ENCODE measurements around the gene GRIK2. TPM values are rescaled to one million over a fixed set of nuclear protein-coding genes. Genes with fewer than 3 reads are reported as not detected.

GRIK2 gene
- total and polyA plus RNA-seq, 12 donors: 0.09 to 10.6 (median 1.9) TPM

DNA sequence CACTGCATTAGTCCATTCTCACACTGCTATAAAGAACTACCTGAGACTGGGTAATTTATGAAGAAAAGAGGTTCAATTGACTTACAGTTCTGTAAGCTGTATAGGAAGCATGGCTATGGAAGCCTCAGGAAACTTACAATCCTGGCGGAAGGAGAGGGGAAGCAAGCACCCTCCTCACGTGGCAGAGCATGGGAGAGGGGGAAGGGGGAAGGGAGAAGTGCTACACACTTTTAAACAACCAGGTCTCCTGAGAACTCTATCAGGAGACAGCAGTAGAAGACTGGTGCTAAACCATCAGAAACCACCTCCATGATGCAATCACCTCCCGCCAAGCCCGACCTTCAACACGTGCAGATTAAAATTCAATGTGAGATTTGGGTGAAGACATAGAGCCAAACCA lies 494.0 kb downstream of the GRIK2 start:
- no peak for DNase-seq
- H3K27me3 ChIP-seq: no peaks in the 10 kb centered on the region
- H3K4me1 ChIP-seq (replicated peaks in 1 of 2): no peaks in the 10 kb centered on the region
- intact Hi-C loops (cut with DNase I): no loop called here
- TF ChIP-seq, protein P1, sequence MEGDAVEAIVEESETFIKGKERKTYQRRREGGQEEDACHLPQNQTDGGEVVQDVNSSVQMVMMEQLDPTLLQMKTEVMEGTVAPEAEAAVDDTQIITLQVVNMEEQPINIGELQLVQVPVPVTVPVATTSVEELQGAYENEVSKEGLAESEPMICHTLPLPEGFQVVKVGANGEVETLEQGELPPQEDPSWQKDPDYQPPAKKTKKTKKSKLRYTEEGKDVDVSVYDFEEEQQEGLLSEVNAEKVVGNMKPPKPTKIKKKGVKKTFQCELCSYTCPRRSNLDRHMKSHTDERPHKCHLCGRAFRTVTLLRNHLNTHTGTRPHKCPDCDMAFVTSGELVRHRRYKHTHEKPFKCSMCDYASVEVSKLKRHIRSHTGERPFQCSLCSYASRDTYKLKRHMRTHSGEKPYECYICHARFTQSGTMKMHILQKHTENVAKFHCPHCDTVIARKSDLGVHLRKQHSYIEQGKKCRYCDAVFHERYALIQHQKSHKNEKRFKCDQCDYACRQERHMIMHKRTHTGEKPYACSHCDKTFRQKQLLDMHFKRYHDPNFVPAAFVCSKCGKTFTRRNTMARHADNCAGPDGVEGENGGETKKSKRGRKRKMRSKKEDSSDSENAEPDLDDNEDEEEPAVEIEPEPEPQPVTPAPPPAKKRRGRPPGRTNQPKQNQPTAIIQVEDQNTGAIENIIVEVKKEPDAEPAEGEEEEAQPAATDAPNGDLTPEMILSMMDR (IDR thresholded peaks at IDR 0.05): no peak
- TF ChIP-seq POLR2A (IDR thresholded peaks at IDR 0.05): no peak
- no peaks in the 10 kb centered on the region for H3K9me3 ChIP-seq (replicated peaks in 1 of 3)
- no peak overlapping the region for H3K4me3 ChIP-seq
- 51 to 78% (median 60%) methylated on average over 5 of the region's 5 CpGs for WGBS, 4 donors
- no peak overlapping the region for H3K27ac ChIP-seq
- no peaks in the 10 kb centered on the region for H3K36me3 ChIP-seq (replicated peaks in 1 of 2)

DNA sequence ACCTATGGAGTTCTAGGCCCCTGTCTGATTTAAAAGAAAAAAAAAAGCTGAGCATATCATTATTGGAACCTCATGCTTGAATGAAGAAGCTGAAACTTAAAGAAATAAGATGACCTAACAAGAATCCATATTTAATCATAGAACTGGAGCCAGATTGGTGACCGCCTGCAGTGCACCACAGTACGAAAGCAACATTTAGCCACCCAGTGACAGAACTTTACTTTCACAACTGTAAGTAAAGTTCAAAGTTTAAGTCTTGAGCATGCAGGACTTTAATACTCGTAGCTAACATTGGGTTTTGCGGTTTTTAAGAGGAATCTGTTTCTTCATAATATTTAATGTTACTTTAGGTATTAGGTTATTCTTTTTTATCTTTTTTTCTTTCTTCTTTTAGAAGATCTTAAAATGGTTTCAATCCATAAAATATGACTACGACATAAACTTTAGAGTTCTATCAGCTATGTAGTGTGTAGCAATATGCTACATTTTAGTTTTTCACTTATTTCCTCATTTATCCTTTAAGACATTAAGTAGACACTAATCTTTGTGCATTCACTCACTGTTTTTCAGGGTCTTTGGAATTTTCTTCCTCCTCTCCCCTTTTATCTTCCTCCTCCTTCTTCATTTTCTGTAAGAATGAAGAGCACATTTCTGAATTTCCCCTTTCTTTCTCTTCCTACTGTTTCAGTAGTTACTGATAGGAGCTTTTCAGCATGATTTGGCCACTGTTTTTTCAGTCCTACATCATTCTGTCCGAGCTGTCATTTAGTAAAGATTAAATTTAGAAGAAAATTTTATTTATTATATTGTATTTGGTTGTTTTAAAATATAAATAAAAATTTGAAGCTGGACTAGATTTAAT lies 514.1 kb downstream of the GRIK2 start:
- no peak for DNase-seq
- no peaks in the 10 kb centered on the region for H3K4me1 ChIP-seq (replicated peaks in 1 of 2)
- intact Hi-C loops (cut with DNase I): no loop called here
- H3K27me3 ChIP-seq: no peaks in the 10 kb centered on the region
- no peaks in the 10 kb centered on the region for H3K36me3 ChIP-seq (replicated peaks in 1 of 2)
- no peak overlapping the region for H3K4me3 ChIP-seq
- no peak overlapping the region for H3K27ac ChIP-seq
- WGBS, 4 donors: 78 to 87% (median 83%) methylated on average over 6 of the region's 6 CpGs
- no peak for TF ChIP-seq POLR2A (IDR thresholded peaks at IDR 0.05)
- TF ChIP-seq, protein P1 (IDR thresholded peaks at IDR 0.05): no peak
- no peaks in the 10 kb centered on the region for H3K9me3 ChIP-seq (replicated peaks in 1 of 3)

DNA sequence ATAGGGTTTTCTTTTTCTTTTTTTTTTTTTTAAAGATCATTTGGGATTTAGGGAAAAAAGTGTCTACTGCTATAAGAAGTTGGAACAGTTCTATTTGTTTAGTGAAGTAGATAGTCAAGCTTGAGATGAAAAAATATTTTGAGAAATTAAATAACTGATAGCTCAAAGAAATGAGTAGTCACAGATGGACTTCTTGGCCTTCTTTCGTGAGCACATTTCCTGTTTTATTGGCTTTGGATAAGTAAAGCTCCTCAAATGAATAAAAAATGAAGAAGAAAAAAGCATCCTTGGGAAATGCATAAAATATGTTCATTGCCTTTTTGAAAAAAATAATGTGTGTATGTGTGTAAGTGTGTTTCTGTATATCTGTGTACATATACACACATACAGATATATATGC lies 515.9 kb downstream of the GRIK2 start:
- Histone ChIP-seq H3K27me3 (no peaks in the 10 kb centered on the region), H3K36me3 (replicated peaks in 1 of 2) (no peaks in the 10 kb centered on the region), H3K4me1 (replicated peaks in 1 of 2) (no peaks in the 10 kb centered on the region), H3K4me3 (no peak overlapping the region), H3K27ac (no peak overlapping the region), H3K9me3 (replicated peaks in 1 of 3) (no peaks in the 10 kb centered on the region)
- TF ChIP-seq, protein P1 (IDR thresholded peaks at IDR 0.05): no peak
- no peak for TF ChIP-seq POLR2A (IDR thresholded peaks at IDR 0.05)
- WGBS, 4 donors: 50 to 69% (median 56%) methylated on average over 1 of the region's 1 CpG
- intact Hi-C loops (cut with DNase I): no loop called here
- DNase-seq: no peak

DNA sequence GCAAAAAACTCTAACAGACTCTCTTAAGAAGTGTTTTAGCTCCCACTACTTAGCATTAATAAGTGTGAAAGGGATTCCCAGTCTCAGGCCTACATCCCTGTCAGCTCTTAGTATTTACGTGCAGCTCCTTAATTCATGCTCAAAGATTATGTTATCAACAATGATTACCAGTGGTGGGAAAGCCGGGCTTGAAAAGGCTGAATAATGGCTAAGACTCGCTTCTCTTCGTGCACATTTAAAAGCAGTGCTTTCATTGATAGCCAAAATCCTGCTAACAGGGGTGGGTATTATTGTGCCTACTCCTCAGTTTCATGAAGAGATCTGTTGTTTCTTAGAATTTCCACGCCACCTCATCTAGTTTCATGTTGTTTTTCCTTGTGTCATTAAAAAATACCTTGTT lies 518.8 kb downstream of the GRIK2 start:
- intact Hi-C loops (cut with DNase I): no loop called here
- 70 to 73% (median 72%) methylated on average over 5 of the region's 5 CpGs for WGBS, 4 donors
- no peak overlapping the region for H3K4me3 ChIP-seq

More for the DNA sequence above, 518.8 kb downstream of the GRIK2 start:
- TF ChIP-seq, protein P1 (IDR thresholded peaks at IDR 0.05): no peak
- no peak for TF ChIP-seq POLR2A (IDR thresholded peaks at IDR 0.05)
- Histone ChIP-seq H3K36me3 (replicated peaks in 1 of 2) (no peaks in the 10 kb centered on the region), H3K9me3 (replicated peaks in 1 of 3) (no peaks in the 10 kb centered on the region), H3K4me1 (replicated peaks in 1 of 2) (no peaks in the 10 kb centered on the region), H3K27ac (no peak overlapping the region), H3K27me3 (no peaks in the 10 kb centered on the region)
- DNase-seq: no peak

Measured in adrenal gland (tissue), 12 donors.